ENCODE measurements around the gene NFIX.
A peak's percentile ranks its signal among the peaks of the same experiment; 100 is the strongest.

The NFIX gene

GRCh38 chr19:13119627-13120026, 124.4 kb downstream of the NFIX start:
- Histone ChIP-seq H3K4me1 (ENCODE audit: insufficient read depth, low read length) (peaks cover 30% of the 10 kb centered on the region), H3K9me3 (ENCODE audit: control insufficient read depth, insufficient read depth, low read length) (no peaks in the 10 kb centered on the region), H3K36me3 (ENCODE audit: insufficient read depth, low read length) (no peaks in the 10 kb centered on the region; the same call in 1 of the 2 replicates), H3K9ac (ENCODE audit: low read depth, low read length) (peak overlapping the region; percentile 49; the same call in 1 of the 2 replicates)

- Histone ChIP-seq H3K36me3 (ENCODE audit: insufficient read depth, low read length) (no peaks in the 10 kb centered on the region), H3K9me3 (ENCODE audit: control insufficient read depth, insufficient read depth, low read length) (no peaks in the 10 kb centered on the region), H3K9ac (ENCODE audit: low read depth, low read length) (no peak overlapping the region; the same call in 1 of the 2 replicates), H3K4me1 (ENCODE audit: insufficient read depth, low read length) (peaks cover 30% of the 10 kb centered on the region)
Measured at GRCh38 chr19:13120031-13120430, 124.8 kb downstream of the NFIX start.

GRCh38 chr19:13120817-13121216, 125.5 kb downstream of the NFIX start:
- Histone ChIP-seq H3K9ac (ENCODE audit: low read depth, low read length) (no peak overlapping the region), H3K9me3 (ENCODE audit: control insufficient read depth, insufficient read depth, low read length) (no peaks in the 10 kb centered on the region), H3K4me1 (ENCODE audit: insufficient read depth, low read length) (peaks cover 30% of the 10 kb centered on the region), H3K36me3 (ENCODE audit: insufficient read depth, low read length) (no peaks in the 10 kb centered on the region)

- H3K4me1 ChIP-seq (ENCODE audit: insufficient read depth, low read length), result peaks cover 30% of the 10 kb centered on the region
Measured at GRCh38 chr19:13121551-13122274, 126.4 kb downstream of the NFIX start.

GRCh38 chr19:13122275-13122878, 127.1 kb downstream of the NFIX start:
- Histone ChIP-seq H3K36me3 (ENCODE audit: insufficient read depth, low read length) (no peaks in the 10 kb centered on the region), H3K4me1 (ENCODE audit: insufficient read depth, low read length) (peaks cover 30% of the 10 kb centered on the region), H3K9ac (ENCODE audit: low read depth, low read length) (no peak overlapping the region), H3K9me3 (ENCODE audit: control insufficient read depth, insufficient read depth, low read length) (no peaks in the 10 kb centered on the region)

More at GRCh38 chr19:13121551-13122274, 126.4 kb downstream of the NFIX start:
- Histone ChIP-seq H3K9ac (ENCODE audit: low read depth, low read length) (no peak overlapping the region; the same call in 1 of the 2 replicates), H3K9me3 (ENCODE audit: control insufficient read depth, insufficient read depth, low read length) (no peaks in the 10 kb centered on the region), H3K36me3 (ENCODE audit: insufficient read depth, low read length) (no peaks in the 10 kb centered on the region)

- H3K4me1 ChIP-seq (ENCODE audit: insufficient read depth, low read length), result peaks cover 30% of the 10 kb centered on the region
- no peak overlapping the region for H3K9ac ChIP-seq (ENCODE audit: low read depth, low read length)
- H3K9me3 ChIP-seq (ENCODE audit: control insufficient read depth, insufficient read depth, low read length), result no peaks in the 10 kb centered on the region
- H3K36me3 ChIP-seq (ENCODE audit: insufficient read depth, low read length), result no peaks in the 10 kb centered on the region
Measured at GRCh38 chr19:13122980-13123957, 128.0 kb downstream of the NFIX start.

- peaks cover 3% of the 10 kb centered on the region; the same call in 1 of the 2 replicates for H3K4me1 ChIP-seq (ENCODE audit: insufficient read depth, low read length)
- no peaks in the 10 kb centered on the region for H3K9me3 ChIP-seq (ENCODE audit: control insufficient read depth, insufficient read depth, low read length)
- H3K36me3 ChIP-seq (ENCODE audit: insufficient read depth, low read length), result no peaks in the 10 kb centered on the region
Measured at GRCh38 chr19:13127051-13127450, 131.8 kb downstream of the NFIX start.

GRCh38 chr19:13127811-13128575, 132.7 kb downstream of the NFIX start:
- H3K9me3 ChIP-seq (ENCODE audit: control insufficient read depth, insufficient read depth, low read length), result no peaks in the 10 kb centered on the region
- H3K4me1 ChIP-seq (ENCODE audit: insufficient read depth, low read length), result no peaks in the 10 kb centered on the region
- H3K36me3 ChIP-seq (ENCODE audit: insufficient read depth, low read length), result no peaks in the 10 kb centered on the region
- H3K9ac ChIP-seq (ENCODE audit: low read depth, low read length), result no peak overlapping the region

More at GRCh38 chr19:13127051-13127450, 131.8 kb downstream of the NFIX start:
- no peak overlapping the region for H3K9ac ChIP-seq (ENCODE audit: low read depth, low read length)

- Histone ChIP-seq H3K9ac (ENCODE audit: low read depth, low read length) (no peak overlapping the region), H3K36me3 (ENCODE audit: insufficient read depth, low read length) (peaks cover 2% of the 10 kb centered on the region; the same call in 1 of the 2 replicates)
Measured at GRCh38 chr19:13128583-13128982, 133.3 kb downstream of the NFIX start.

GRCh38 chr19:13129384-13129783, 134.1 kb downstream of the NFIX start:
- peaks cover 4% of the 10 kb centered on the region; the same call in 1 of the 2 replicates for H3K36me3 ChIP-seq (ENCODE audit: insufficient read depth, low read length)
- H3K9me3 ChIP-seq (ENCODE audit: control insufficient read depth, insufficient read depth, low read length), result no peaks in the 10 kb centered on the region
- H3K9ac ChIP-seq (ENCODE audit: low read depth, low read length), result no peak overlapping the region
- no peaks in the 10 kb centered on the region for H3K4me1 ChIP-seq (ENCODE audit: insufficient read depth, low read length)

More at GRCh38 chr19:13128583-13128982, 133.3 kb downstream of the NFIX start:
- Histone ChIP-seq H3K4me1 (ENCODE audit: insufficient read depth, low read length) (no peaks in the 10 kb centered on the region), H3K9me3 (ENCODE audit: control insufficient read depth, insufficient read depth, low read length) (no peaks in the 10 kb centered on the region)

GRCh38 chr19:13130886-13131490, 135.7 kb downstream of the NFIX start:
- H3K36me3 ChIP-seq (ENCODE audit: insufficient read depth, low read length), result peaks cover 9% of the 10 kb centered on the region
- H3K4me1 ChIP-seq (ENCODE audit: insufficient read depth, low read length), result no peaks in the 10 kb centered on the region
- no peak overlapping the region for H3K9ac ChIP-seq (ENCODE audit: low read depth, low read length)
- H3K9me3 ChIP-seq (ENCODE audit: control insufficient read depth, insufficient read depth, low read length), result no peaks in the 10 kb centered on the region

GRCh38 chr19:13132471-13133180, 137.4 kb downstream of the NFIX start:
- no peaks in the 10 kb centered on the region for H3K9me3 ChIP-seq (ENCODE audit: control insufficient read depth, insufficient read depth, low read length)
- no peaks in the 10 kb centered on the region for H3K4me1 ChIP-seq (ENCODE audit: insufficient read depth, low read length)
- H3K9ac ChIP-seq (ENCODE audit: low read depth, low read length), result no peak overlapping the region
- H3K36me3 ChIP-seq (ENCODE audit: insufficient read depth, low read length), result peaks cover 10% of the 10 kb centered on the region
